Measurements from ENCODE around the gene IRF4. TPM values are rescaled to one million over a fixed set of nuclear protein-coding genes. Genes with fewer than 3 reads are reported as not detected.

IRF4 gene
- total RNA-seq, 1 experiment from 2014 or later, result 0.37 TPM

- intact Hi-C loops (cut with micrococcal nuclease; ENCODE audit: unreplicated experiment), result no loop called here
- H3K27ac ChIP-seq (ENCODE audit: low read depth, low read length, poor library complexity, severe bottlenecking), result no peak overlapping the region
- BruUV-seq (replicated peaks), result no TSS peak
- H3K9me3 ChIP-seq (ENCODE audit: low read depth, low read length, poor library complexity, severe bottlenecking), result no peaks in the 10 kb centered on the region
- TF ChIP-seq EZH2 (IDR thresholded peaks at IDR 0.05; ENCODE audit: borderline replicate concordance, low read depth, low read length, poor library complexity, severe bottlenecking) (no peak), CTCF (conservative IDR thresholded peaks at IDR 0.05; ENCODE audit: low read depth, low read length) (no peak)
- no peaks in the 10 kb centered on the region for H3K4me1 ChIP-seq (ENCODE audit: insufficient read depth, low read length, poor library complexity, severe bottlenecking)
- peaks cover 4% of the 10 kb centered on the region for H3K27me3 ChIP-seq (replicated peaks; ENCODE audit: insufficient read depth, low read depth, low read length, poor library complexity)
- DNase-seq (ENCODE audit: low spot score), result no peak
- ChIA-PET POLR2A (ENCODE audit: low non-redundant PET) (interaction anchor here (0.6 kb wide), 1 partner anchor 129 kb away, joined by 6 read pairs; no protein-coding TSS in a partner anchor), CTCF (no interaction called here)
- H3K36me3 ChIP-seq (ENCODE audit: insufficient read depth, low read length, poor library complexity, severe bottlenecking), result no peaks in the 10 kb centered on the region
- no peak overlapping the region for H3K4me3 ChIP-seq (ENCODE audit: low read depth, low read length, poor library complexity, severe bottlenecking)
Observed at GRCh38 chr6:436308-437036, 44.9 kb downstream of the IRF4 start.

DNA sequence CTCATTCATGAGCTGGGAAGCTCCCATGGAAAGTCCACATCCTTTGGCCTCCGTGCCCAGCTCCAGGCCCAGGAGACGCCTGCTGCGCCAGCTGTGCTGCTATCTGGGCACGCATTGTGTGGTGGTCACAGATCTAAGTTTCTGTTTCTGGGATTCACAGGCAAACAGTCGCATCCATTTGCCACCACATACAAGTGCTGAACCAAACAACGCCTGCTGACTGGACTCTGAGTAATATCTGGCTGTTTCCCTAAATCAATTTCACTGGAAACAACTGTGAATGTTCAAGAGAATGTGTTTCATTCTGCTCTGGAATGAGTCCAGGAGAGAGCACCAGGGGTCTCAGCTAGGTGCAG is 45.5 kb downstream of the IRF4 start:
- ChIA-PET CTCF (no interaction called here), POLR2A (ENCODE audit: low non-redundant PET) (no interaction called here)
- no peaks in the 10 kb centered on the region for H3K9me3 ChIP-seq (ENCODE audit: low read depth, low read length, poor library complexity, severe bottlenecking)
- peaks cover 4% of the 10 kb centered on the region for H3K27me3 ChIP-seq (replicated peaks; ENCODE audit: insufficient read depth, low read depth, low read length, poor library complexity)
- no peak overlapping the region for H3K27ac ChIP-seq (ENCODE audit: low read depth, low read length, poor library complexity, severe bottlenecking)
- DNase-seq (ENCODE audit: low spot score), result no peak
- no TSS peak for BruUV-seq (replicated peaks)
- H3K4me1 ChIP-seq (ENCODE audit: insufficient read depth, low read length, poor library complexity, severe bottlenecking), result no peaks in the 10 kb centered on the region
- no peaks in the 10 kb centered on the region for H3K36me3 ChIP-seq (ENCODE audit: insufficient read depth, low read length, poor library complexity, severe bottlenecking)
- intact Hi-C loops (cut with micrococcal nuclease; ENCODE audit: unreplicated experiment), result no loop called here
- no peak overlapping the region for H3K4me3 ChIP-seq (ENCODE audit: low read depth, low read length, poor library complexity, severe bottlenecking)
- TF ChIP-seq EZH2 (IDR thresholded peaks at IDR 0.05; ENCODE audit: borderline replicate concordance, low read depth, low read length, poor library complexity, severe bottlenecking), result no peak
- no peak for TF ChIP-seq CTCF (conservative IDR thresholded peaks at IDR 0.05; ENCODE audit: low read depth, low read length)

DNA sequence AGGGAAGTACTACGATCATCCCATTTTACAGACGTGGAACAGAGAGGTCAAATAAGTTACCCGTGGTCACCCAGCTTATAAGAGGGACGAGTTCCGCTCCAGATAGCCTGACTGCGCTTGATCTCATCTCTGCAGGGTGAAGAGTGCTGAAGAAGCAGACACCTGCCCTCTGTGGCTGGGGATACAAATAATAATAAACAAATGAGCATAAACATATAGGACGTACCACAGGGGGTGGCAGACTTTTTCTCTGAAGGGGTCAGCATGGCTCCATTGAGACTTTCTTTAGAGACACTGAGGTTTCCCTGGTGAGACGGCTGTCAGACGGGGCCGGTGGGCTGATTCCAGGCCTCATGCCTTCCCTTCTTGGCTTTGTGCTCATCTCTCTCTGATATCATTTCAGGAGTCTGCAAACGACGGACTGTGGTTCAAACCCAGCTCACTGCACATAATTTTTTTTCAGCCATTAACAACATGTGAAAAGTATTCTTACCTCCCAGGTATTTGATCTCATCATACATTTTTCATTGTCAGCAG is 47.1 kb downstream of the IRF4 start:
- CTCF ChIA-PET, result no interaction called here
- TF ChIP-seq EZH2 (IDR thresholded peaks at IDR 0.05; ENCODE audit: borderline replicate concordance, low read depth, low read length, poor library complexity, severe bottlenecking) (no peak), CTCF (conservative IDR thresholded peaks at IDR 0.05; ENCODE audit: low read depth, low read length) (no peak)
- Histone ChIP-seq H3K27ac (ENCODE audit: low read depth, low read length, poor library complexity, severe bottlenecking) (no peak overlapping the region), H3K4me3 (ENCODE audit: low read depth, low read length, poor library complexity, severe bottlenecking) (no peak overlapping the region), H3K27me3 (replicated peaks; ENCODE audit: insufficient read depth, low read depth, low read length, poor library complexity) (no peaks in the 10 kb centered on the region), H3K9me3 (ENCODE audit: low read depth, low read length, poor library complexity, severe bottlenecking) (no peaks in the 10 kb centered on the region), H3K4me1 (ENCODE audit: insufficient read depth, low read length, poor library complexity, severe bottlenecking) (no peaks in the 10 kb centered on the region), H3K36me3 (ENCODE audit: insufficient read depth, low read length, poor library complexity, severe bottlenecking) (no peaks in the 10 kb centered on the region)
- intact Hi-C loops (cut with micrococcal nuclease; ENCODE audit: unreplicated experiment), result no loop called here
- DNase-seq (ENCODE audit: low spot score), result no peak
- POLR2A ChIA-PET (ENCODE audit: low non-redundant PET), result no interaction called here
- no TSS peak for BruUV-seq (replicated peaks)

Data from A673 (cell line).